ENCODE data around the gene PLPP1.
A peak's percentile ranks its signal among the peaks of the same experiment; 100 is the strongest.

The PLPP1 gene

DNA sequence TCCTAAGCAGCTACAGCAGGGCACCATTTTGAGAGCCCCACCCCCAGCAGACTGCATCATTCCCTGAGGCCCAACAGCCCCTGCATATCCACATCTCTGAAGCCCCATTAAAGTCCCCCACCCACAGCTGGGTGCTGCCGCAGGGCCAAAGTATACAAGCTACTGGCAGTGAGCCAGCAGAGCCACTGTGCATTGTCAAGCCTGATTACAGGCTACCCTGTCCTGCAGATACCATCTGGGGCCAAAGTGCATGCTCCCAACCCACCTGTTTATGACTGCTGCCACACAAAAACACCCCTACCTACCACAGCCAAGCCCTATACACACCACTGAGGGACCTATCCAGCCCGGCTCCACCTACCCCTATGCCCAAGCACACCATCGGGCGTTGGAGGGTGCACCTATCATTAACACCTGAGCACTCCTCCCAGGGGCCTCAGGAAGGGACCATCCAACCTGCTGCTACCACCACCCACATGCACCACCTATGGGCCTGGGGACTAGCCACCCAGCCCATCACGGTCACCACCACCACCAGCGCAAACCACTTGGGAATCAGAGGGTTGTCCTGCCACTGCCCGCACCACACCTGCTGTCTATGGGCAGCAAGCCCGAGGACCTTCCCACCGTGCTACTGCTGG lies 105.0 kb downstream of the PLPP1 start:
- peaks cover 26% of the 10 kb centered on the region for H3K9me3 Mint-ChIP-seq (ENCODE audit: low read depth)
- H3K36me3 Mint-ChIP-seq: peaks cover 50% of the 10 kb centered on the region
- H3K4me3 Mint-ChIP-seq: no peak overlapping the region
- no peaks in the 10 kb centered on the region for H3K4me1 Mint-ChIP-seq (ENCODE audit: low read depth)
- H3K27ac Mint-ChIP-seq: no peak overlapping the region
- H3K27me3 Mint-ChIP-seq: no peaks in the 10 kb centered on the region

DNA sequence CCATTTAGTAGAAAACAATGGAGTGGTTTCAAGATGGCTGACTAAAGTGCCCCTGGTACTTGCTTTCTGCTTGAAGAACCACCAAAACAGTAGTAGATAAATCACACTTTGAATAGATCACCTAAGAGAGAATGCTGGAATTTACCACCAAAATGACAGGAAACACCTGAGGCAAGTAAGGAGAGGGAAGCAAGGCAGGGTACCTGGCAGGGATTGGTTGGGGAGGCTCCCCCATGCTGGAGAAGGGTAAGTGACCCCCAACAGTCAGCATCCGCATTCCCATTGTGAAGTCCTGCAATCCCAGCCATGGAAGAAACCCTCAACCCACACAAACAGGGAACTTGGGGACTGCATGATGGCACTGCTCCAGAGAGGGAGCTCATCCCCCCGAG lies 105.5 kb downstream of the PLPP1 start:
- Mint-ChIP-seq H3K36me3 (peaks cover 47% of the 10 kb centered on the region), H3K27ac (no peak overlapping the region), H3K4me3 (no peak overlapping the region), H3K27me3 (no peaks in the 10 kb centered on the region), H3K4me1 (ENCODE audit: low read depth) (no peaks in the 10 kb centered on the region), H3K9me3 (ENCODE audit: low read depth) (peaks cover 21% of the 10 kb centered on the region)

DNA sequence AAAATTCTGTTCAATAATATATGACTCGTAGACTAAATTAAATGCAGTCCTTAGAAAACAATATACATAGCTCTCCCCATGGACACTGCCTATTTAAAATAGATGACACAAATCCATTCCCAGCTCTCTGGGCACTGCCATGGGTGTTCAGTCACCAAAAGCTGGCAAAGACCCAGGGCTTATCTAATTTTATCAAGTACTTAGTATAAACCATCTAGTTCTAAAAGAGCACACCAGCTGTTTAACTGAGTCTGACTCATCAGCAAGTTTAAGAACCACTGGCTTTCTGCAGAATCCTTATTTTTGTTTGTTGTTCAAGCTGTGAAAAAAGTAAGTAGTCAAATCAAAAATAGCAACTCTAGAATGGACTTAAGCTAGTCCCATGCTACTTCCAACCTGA lies 107.6 kb downstream of the PLPP1 start:
- no peak overlapping the region for H3K27ac Mint-ChIP-seq
- peaks cover 49% of the 10 kb centered on the region for H3K36me3 Mint-ChIP-seq

DNA sequence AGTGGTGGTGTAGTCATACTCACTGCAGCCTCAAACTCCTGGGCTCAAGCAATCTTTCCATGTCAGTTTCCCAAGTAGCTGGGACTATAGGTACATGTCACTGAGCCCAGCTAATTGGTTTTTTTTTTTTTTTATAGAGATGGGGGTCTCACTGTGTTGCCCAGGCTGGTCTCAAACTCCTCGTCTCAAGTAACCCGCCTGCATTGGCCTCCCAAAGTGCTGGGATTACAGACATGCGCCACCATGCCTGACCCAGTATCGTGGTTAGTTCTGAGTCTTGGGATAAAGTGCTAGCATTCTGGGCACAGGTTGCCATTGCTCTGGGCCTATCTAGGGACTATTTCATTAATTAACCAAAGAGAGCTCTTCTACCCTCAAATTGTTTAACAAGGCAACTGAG lies 108.3 kb downstream of the PLPP1 start:
- Mint-ChIP-seq H3K4me1 (ENCODE audit: low read depth) (peaks cover 10% of the 10 kb centered on the region), H3K27me3 (no peaks in the 10 kb centered on the region), H3K27ac (no peak overlapping the region), H3K4me3 (no peak overlapping the region), H3K9me3 (ENCODE audit: low read depth) (peaks cover 9% of the 10 kb centered on the region), H3K36me3 (peaks cover 45% of the 10 kb centered on the region)

More for the DNA sequence above, 107.6 kb downstream of the PLPP1 start:
- Mint-ChIP-seq H3K4me1 (ENCODE audit: low read depth) (peaks cover 6% of the 10 kb centered on the region), H3K27me3 (no peaks in the 10 kb centered on the region), H3K4me3 (no peak overlapping the region), H3K9me3 (ENCODE audit: low read depth) (peaks cover 10% of the 10 kb centered on the region)

DNA sequence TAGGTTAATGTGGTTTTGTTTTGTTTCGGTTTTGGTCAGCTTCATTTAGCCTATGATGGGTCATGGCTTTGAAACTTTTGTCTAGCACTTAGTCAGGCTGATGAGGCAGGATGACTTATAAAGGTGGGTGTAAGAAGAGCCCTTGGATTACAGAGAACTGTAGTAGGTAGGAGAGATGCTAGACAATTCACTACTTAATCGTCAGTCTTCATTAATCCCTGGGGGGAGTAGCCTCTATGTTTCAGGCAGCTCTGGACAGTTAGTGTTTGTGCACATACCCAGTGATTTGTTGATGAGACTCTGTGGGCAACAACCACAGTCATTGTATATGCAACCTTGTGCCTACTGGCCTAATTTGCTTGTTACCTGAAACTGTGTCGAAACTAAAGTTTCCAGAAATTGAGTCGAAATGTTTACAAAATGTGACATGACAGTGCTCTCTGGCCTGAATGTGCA lies 113.7 kb downstream of the PLPP1 start:
- H3K4me1 Mint-ChIP-seq (ENCODE audit: low read depth): peaks cover 30% of the 10 kb centered on the region
- no peaks in the 10 kb centered on the region for H3K27me3 Mint-ChIP-seq
- no peak overlapping the region for H3K4me3 Mint-ChIP-seq
- H3K36me3 Mint-ChIP-seq: peaks cover 21% of the 10 kb centered on the region
- H3K9me3 Mint-ChIP-seq (ENCODE audit: low read depth): no peaks in the 10 kb centered on the region
- H3K27ac Mint-ChIP-seq: peak overlapping the region; percentile 74

DNA sequence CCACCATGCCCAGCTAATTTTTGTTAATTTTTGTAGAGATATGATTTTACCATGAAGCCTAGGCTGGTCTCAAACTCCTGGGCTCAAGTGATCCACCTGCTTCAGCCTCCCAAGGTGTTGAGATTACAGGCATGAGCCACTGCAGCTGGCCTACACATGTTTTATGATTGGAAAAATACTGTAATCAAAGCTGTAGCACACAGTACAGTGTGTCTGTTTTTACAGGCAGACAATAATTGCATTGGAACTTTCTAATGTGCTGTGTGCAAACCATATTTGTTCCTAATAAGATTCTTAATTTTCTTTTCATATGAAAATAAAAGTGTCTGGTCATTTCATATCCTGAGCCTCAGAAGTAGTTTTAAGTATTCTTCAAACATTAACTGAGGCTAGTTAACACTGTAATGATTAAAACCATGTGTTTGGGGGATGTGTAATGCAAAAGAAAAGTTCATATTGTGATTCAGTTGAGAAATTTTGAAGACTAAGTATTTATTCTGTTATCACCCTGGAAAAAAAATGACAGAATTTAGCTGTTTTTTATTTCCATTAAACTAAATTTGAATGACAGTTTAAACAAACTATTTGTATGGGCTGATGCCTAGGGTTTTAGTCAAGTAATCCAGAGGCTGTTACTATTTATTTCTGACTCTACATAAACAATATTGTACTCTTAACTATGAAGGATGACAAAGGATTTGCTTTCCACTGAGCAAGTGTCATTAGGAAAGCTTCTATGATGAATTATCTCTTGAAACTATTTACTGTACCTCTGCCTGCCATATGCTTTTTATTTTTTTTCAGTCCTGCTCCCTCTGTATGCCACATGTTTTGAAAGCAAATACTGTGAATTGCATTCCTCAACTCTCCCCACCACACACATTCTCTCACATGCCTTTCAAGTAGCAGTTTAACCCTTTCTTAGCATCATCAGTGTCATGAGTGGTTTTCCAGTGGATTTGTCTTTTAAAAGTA lies 115.5 kb downstream of the PLPP1 start:
- no peaks in the 10 kb centered on the region for H3K9me3 Mint-ChIP-seq (ENCODE audit: low read depth)
- peak overlapping the region; percentile 74 for H3K27ac Mint-ChIP-seq
- peaks cover 27% of the 10 kb centered on the region for H3K36me3 Mint-ChIP-seq
- H3K4me1 Mint-ChIP-seq (ENCODE audit: low read depth): peaks cover 32% of the 10 kb centered on the region
- H3K4me3 Mint-ChIP-seq: no peak overlapping the region
- no peaks in the 10 kb centered on the region for H3K27me3 Mint-ChIP-seq

DNA sequence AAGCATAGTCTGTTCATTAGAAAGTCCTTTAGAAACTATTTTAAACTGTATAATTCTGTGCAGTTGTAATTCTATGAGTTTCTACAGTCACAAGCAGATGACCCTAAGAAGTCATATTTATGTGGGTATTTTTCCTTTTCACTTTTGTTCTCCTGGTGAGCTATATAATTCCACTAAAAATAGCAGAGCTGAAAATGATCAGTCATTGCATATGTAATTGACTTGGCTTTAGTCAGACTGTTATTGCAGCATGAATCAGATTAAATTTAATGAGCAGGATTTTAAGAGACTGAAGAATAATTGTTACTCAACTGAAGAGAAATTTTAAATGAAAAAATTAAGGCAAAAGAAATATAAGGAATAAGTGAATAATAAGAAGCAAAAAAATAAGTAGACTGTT lies 118.5 kb downstream of the PLPP1 start:
- no peak overlapping the region for H3K27ac Mint-ChIP-seq
- H3K4me1 Mint-ChIP-seq (ENCODE audit: low read depth): peaks cover 31% of the 10 kb centered on the region
- H3K9me3 Mint-ChIP-seq (ENCODE audit: low read depth): no peaks in the 10 kb centered on the region
- H3K27me3 Mint-ChIP-seq: no peaks in the 10 kb centered on the region
- peaks cover 18% of the 10 kb centered on the region for H3K36me3 Mint-ChIP-seq
- no peak overlapping the region for H3K4me3 Mint-ChIP-seq

DNA sequence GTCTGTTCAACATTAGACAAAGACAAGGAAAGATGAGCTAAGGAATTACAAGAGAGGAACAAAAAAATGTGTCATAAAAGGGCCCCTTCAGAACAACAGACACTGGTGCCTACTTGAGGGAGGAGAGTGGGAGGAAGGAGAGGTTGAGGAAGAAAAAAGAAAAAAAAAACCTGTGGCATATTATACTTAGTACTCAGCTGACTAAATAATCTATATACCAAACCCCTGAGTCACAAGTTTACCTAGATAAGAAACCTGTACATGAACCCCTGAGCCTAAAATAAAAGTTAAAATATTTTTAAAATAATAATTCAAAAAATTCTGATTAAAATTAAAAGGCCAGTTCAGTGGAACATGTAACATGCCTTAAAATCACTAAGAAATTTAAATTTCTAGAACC lies 119.7 kb downstream of the PLPP1 start:
- H3K9me3 Mint-ChIP-seq (ENCODE audit: low read depth): no peaks in the 10 kb centered on the region
- H3K4me1 Mint-ChIP-seq (ENCODE audit: low read depth): peaks cover 26% of the 10 kb centered on the region
- H3K4me3 Mint-ChIP-seq: no peak overlapping the region
- peaks cover 20% of the 10 kb centered on the region for H3K36me3 Mint-ChIP-seq
- H3K27me3 Mint-ChIP-seq: no peaks in the 10 kb centered on the region
- peak overlapping the region; percentile 73 for H3K27ac Mint-ChIP-seq

DNA sequence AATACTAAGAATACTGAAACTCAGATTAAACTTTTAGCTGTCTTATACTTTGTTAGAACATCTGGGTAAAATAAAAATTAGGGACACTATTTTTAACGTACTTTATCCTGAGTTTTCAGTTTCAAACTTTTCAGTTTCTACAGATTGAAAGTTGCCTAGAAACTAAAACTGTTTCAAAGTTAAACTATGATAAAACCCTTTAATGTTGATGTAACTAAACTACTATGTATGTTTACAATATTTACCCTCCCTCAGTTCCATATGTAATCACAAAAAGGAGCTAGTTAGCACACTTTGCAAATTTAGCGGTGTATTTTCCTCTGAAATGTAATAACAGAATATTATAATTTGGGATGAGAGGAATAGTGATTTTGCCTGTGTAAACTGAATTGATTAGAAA lies 121.1 kb downstream of the PLPP1 start:
- Mint-ChIP-seq H3K36me3 (peaks cover 20% of the 10 kb centered on the region), H3K27ac (no peak overlapping the region), H3K4me3 (no peak overlapping the region), H3K9me3 (ENCODE audit: low read depth) (no peaks in the 10 kb centered on the region), H3K4me1 (ENCODE audit: low read depth) (peaks cover 21% of the 10 kb centered on the region), H3K27me3 (no peaks in the 10 kb centered on the region)

DNA sequence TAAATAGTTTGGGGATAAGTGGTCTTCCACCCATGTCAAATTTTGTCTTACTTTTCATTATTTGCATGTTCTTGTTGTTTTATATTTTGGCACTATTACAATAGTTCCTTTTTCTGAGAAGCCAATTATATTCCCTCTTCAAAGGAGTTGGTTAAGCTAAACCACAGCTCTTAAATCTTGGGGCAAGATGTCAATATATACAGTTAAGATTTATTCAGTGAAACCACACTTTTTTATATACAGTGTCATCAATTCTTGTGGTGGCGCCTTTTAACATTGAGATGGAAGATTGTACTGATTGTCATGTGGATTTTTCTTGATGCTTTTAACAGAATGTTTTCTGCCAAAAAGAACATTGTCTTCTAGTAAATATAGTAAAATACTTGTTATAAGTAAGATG lies 122.9 kb downstream of the PLPP1 start:
- Mint-ChIP-seq H3K4me1 (ENCODE audit: low read depth) (peaks cover 21% of the 10 kb centered on the region), H3K27ac (no peak overlapping the region), H3K27me3 (no peaks in the 10 kb centered on the region), H3K9me3 (ENCODE audit: low read depth) (no peaks in the 10 kb centered on the region), H3K4me3 (no peak overlapping the region), H3K36me3 (peaks cover 24% of the 10 kb centered on the region)

DNA sequence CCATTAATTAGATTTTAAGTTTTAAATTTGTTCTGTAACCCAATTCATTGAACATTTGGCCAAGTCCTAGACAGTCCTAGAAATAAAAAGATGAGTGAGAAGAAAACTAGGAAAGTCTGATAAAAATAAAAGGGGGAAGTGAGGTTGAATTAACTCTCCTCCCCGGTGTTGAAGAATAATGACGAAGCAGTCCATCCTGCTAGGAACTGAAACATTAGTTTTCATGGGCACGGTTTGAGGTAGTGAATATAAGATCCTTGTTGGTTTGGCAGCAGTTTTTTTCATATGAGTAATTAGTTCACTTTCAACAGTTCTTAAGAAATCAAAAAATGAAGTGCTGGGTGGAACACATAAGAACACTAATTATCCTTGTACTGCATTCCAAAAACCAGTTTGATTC lies 123.9 kb downstream of the PLPP1 start:
- Mint-ChIP-seq H3K36me3 (peaks cover 23% of the 10 kb centered on the region), H3K9me3 (ENCODE audit: low read depth) (no peaks in the 10 kb centered on the region), H3K27me3 (no peaks in the 10 kb centered on the region), H3K4me1 (ENCODE audit: low read depth) (peaks cover 19% of the 10 kb centered on the region), H3K4me3 (no peak overlapping the region), H3K27ac (no peak overlapping the region)

DNA sequence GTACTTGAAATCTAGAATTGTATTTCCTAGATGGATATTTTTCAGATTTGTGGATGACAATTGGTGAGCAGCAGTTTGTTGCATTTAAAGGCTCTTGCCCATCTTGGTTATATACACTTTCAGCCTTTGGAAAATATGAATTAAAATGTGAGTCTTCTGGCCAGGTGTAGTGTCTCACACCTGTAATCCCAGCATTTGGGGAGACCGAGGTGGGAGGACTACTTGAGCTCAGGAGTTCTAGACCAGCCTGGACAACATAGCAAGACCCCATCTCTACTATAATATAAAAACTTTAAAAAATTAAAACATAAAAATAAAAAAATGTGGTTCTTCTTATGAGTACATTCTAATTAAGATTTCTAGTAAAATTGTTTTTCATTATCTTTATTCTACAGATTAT lies 125.0 kb downstream of the PLPP1 start:
- Mint-ChIP-seq H3K27ac (no peak overlapping the region), H3K27me3 (no peaks in the 10 kb centered on the region), H3K9me3 (ENCODE audit: low read depth) (no peaks in the 10 kb centered on the region), H3K4me3 (no peak overlapping the region), H3K36me3 (peaks cover 17% of the 10 kb centered on the region), H3K4me1 (ENCODE audit: low read depth) (peaks cover 17% of the 10 kb centered on the region)

DNA sequence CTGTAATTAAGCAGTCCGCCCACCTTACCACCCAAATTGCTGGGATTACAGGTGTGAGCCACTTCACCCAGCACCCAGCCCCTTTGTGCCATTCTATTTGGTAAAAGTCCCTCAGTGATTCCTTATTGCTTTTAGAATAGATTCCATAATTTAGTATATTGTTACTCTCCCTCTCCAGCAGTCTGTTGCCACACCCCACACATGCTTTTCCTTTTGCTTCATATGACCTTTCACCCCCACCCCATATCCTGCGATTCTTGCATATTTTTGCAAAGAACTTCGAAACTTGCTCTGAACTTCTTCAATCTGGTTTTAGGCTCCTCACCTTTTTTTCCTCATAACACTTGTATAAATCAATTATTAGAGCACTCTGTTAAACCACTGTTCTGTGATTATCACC lies 126.8 kb downstream of the PLPP1 start:
- no peak overlapping the region for H3K27ac Mint-ChIP-seq
- H3K9me3 Mint-ChIP-seq (ENCODE audit: low read depth): no peaks in the 10 kb centered on the region
- no peak overlapping the region for H3K4me3 Mint-ChIP-seq
- H3K36me3 Mint-ChIP-seq: peaks cover 15% of the 10 kb centered on the region
- H3K27me3 Mint-ChIP-seq: no peaks in the 10 kb centered on the region
- H3K4me1 Mint-ChIP-seq (ENCODE audit: low read depth): peaks cover 17% of the 10 kb centered on the region

DNA sequence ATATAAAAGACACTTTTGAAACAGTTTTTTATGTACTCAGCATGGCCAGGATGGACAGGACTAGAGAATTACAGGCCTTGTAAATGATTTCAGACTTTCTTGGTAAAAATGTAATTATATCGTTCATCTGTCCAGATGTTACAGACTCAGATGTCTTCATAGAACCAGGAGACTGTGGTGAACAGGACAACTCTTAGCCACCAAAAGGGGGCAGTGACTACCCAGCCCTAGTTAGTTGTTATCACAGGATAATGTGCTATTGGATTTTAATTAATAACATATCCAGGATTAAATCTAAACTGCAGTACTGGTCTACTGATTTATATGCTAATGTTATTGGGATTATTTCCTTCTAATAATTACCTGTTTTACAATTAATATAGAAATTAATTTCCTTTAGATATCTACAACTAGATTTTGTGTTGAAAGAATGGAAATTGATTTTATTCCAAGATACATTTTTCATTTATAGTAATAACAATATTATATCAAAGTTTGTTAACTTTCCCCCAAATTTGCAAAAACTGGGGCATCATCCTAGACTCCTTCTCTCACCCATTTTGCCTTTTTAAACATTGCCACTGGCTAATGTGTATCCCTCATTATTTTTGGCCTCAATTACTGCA lies 127.6 kb downstream of the PLPP1 start:
- no peaks in the 10 kb centered on the region for H3K27me3 Mint-ChIP-seq
- H3K36me3 Mint-ChIP-seq: peaks cover 11% of the 10 kb centered on the region
- no peak overlapping the region for H3K27ac Mint-ChIP-seq
- H3K9me3 Mint-ChIP-seq (ENCODE audit: low read depth): no peaks in the 10 kb centered on the region
- peaks cover 14% of the 10 kb centered on the region for H3K4me1 Mint-ChIP-seq (ENCODE audit: low read depth)
- H3K4me3 Mint-ChIP-seq: no peak overlapping the region

DNA sequence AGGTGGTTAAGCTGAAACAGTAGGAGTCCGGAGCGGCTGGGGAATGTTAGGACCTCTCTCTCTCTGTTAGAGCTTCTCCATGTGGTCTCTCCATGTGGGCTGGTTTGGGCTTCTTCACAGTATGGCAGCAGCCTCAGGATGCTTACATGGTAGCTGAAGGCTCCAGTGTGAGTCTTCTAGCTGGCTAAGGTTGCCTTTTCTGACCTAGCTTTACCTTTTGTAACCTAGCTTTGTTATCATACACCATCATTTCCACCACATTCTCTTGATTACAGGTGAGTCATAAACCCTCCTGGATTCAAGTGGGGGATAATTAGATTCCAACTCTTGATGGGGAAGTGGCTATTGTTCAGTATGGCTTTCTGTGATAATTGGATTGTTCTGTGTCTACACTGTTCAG lies 128.5 kb downstream of the PLPP1 start:
- H3K27me3 Mint-ChIP-seq: no peaks in the 10 kb centered on the region
- no peak overlapping the region for H3K27ac Mint-ChIP-seq
- no peak overlapping the region for H3K4me3 Mint-ChIP-seq
- peaks cover 6% of the 10 kb centered on the region for H3K4me1 Mint-ChIP-seq (ENCODE audit: low read depth)
- H3K9me3 Mint-ChIP-seq (ENCODE audit: low read depth): no peaks in the 10 kb centered on the region
- H3K36me3 Mint-ChIP-seq: peaks cover 13% of the 10 kb centered on the region

All from activated naive CD8-positive, alpha-beta T cell (primary cell).